NCI-H1105 (cell line): ENCODE results near the gene EMD.
"Not testable (repeated sequence)": the region's sequence is repeated elsewhere in the genome, so short reads cannot be mapped to it uniquely, and the experiment has no call there.

Source experiments
- DNase-seq: peaks from one replicate; lab custom pipeline; 2025; lab: John Stamatoyannopoulos, UW

Gene EMD

DNA sequence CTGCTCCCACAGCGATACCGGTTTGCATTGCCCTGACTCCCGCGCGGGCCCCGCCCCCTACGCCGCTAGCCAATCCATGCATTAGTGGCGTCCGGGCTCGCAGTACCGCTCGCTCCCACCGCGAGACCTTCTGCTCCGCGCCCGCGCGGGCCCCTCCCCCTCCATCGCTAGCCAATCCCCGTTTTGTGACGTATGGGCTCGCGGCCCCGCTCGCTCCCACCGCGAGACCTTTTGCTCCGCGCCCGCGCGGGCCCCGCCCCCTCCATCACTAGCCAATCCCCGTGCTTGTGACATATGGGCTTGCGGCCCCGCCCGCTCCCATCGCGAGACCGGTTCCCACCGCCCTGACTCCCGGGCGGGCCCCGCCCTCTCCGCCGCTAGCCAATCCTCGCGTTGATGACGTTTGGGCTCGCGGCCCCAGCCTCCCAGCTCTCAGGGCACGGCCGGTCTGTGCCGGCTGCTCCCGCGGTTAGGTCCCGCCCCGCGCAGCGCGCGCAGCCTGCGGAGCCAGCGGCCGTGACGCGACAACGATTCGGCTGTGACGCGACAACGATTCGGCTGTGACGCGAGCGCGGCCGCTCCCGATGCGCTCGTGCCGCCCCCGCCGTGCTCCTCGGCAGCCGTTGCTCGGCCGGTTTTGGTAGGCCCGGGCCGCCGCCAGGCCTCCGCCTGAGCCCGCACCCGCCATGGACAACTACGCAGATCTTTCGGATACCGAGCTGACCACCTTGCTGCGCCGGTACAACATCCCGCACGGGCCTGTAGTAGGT is at the start of gene EMD:
TSS of gene EMD (plus strand) at position 497 of the 770 bp plus-strand sequence. CDS start at position 687, 190 bp downstream.
- peak; percentile 100 for DNase-seq

DNA sequence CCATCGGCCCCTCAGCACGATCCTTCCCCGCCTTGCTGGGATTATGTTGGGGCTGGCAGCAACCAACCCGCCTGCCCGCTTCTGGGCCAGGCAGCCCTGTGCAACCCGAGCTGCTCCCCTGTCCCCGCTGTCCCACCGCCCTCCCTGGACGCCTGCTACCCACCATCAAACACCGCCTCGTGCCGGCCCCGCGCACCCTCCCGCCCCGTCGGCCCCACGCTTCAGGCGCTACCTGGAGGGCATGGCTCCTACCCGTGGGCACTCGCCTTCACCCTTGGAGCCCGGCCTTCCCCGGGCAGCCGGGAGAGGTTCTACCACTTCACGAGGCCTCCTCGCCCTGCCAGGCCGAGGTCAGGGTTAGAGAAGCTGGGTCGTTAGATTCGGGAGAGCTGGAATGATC is 46.5 kb upstream of the EMD start:
- no peak for DNase-seq

DNA sequence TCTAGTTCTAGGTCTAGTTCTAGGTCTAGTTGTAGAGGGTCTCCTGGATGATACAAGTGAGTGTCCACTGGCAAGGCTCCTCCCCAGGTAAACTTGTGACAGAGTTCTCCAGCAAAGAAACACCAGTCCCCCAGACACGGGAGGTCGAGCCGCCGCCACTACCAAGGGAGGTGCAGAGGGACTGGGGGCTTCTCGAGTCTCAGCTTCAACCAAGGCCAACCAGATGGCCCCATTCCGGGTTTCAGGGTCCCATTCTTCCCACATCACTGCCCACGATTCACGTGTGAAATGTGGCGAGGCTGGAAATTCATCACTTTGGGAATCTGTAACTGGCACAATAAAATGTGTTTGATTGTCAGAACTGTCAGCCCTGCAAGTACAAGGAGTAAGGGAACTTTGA is 46.0 kb upstream of the EMD start:
- no peak for DNase-seq

DNA sequence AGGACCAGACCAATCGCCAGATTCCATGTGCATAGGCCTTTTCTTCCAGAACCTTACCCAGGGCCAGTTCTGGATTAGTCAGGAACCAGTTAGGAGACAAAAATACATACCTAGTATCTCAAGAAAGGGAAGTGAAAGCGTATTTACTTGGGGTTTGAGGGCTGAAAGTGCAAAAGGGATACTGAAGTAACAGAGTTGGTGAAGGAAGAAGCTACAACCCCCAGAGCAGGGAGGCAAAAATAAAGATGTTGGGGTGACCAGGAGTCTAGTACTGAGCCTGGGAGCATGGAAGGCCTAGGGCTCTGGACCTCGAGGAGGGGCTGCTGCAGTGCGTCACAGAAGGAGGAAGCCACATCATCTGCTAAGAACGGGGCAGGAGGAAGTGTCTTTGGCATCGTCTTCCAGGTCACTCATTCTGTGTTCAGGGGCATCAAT is 45.2 kb upstream of the EMD start:
- DNase-seq: no peak

DNA sequence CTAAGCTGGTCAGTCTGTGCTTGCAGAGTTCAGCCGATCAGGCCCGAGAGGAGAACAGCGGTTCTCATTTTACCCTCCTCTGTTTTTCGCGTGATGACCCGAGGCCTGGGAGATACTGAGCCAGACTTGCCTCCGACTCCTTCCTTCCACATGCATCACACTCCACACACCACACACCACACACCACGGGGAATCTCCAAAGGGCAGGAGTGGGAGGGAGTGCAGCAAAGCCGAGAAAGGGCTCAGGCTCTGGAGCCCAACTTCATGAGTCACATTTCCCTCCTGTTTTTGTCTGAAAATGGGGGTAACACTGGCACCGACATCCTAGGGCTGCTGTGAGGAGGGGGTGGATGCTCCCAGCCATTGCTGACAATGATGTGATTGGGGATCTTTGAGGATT is 44.6 kb upstream of the EMD start:
- DNase-seq: no peak

DNA sequence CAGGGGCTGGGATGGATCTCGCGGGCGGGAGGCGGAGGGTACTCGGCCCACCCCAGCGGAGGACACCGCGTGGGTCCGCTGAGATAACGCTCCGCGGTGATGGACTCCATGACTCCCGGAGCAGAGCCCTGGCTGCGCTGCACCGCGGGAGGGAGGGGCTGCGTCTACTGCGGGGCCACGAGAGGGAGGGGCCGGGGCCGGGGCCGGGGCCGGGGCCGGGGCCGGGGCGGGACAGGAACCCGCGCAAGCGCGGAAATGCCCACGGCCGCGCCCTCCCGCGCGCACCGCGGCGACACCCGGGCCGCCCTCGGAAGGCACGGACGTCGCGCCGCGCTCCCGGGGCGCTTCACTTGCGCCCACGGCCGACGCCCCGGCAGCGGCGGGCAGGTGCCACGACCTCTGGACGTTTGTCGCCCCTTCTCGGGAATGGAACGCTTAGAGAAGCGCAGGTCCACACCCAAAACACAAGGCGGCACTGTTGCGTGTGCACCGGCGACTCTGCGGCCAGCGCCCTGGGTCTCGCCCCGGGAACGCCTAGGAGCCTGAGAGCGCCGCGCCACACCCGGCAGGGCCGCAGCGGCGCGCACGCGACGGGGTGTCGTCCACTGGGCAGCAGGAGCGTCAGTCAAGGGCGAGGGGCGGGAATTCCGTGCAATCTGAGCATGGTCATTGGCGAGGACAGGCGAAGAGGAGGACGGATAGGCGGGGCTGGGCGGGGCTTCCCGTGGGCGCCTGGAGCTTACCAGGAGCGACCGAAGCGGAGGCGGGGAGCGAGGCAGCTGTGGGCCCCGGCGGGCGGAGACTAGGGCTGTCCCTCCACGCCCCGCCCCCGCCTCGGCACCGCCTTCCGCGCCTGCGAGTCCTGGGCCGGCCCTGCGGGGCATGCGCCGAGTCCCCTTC is 37.4 kb upstream of the EMD start:
- DNase-seq: not testable (repeated sequence)

DNA sequence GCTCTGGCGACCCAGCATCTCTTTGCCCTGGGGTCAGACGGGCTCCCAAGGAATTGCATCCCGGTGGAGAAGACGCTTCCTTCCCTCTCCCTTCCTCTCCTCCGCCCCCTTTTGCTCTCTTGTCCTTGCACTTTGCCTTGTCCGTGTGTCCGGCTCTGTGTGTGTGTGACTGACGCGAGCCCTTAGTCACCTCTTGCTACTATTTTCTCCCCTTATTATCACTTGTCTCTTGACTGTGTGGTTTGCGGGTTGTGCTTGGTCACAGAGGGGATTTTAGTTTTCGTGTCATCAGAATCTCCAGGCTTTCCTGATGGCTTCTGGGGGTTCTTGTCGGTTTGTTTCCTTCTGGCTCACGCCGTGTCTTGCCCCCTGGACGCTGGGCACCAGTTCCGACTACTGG is 36.0 kb upstream of the EMD start:
- DNase-seq: not testable (repeated sequence)

DNA sequence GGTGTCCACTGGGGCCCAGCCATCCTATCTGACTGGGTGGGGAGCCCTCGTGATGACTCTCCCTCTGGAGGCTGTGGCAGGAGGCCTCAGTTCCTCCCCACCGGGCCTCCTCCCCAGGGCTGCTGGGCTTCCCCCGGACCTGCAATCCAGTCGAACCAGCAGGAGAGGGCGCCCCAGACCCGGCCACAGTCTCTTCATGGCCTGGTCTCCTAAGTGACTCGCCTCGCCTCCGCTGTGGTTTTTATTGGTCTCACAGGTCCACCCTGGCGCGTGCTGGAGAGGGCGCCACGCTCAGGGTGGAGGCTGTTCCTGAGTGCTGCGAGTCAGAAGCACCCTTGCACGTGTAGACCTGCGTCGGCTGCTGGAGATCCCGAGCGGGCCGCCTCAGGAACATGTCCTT is 35.5 kb upstream of the EMD start:
- DNase-seq: not testable (repeated sequence)

DNA sequence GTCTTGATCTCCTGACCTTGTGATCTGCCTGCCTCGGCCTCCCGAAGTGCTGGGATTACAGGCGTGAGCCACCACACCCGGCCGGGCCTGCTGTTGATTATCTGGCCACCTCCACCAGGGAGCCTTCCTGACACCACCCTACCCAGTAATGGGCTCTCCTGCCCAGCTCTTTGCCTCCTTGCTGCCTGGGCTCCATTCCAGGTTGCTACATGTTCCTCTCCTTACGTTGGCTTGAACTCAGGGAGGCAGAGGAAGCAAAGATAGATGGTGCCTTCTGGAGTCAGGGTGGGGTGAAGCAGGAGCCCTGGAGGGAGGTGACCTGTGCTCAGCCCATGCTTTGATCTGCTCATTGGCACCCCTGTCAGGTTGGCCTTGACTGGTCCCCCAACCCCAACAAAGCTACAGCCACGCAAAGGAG is 31.0 kb upstream of the EMD start:
- DNase-seq: no peak

DNA sequence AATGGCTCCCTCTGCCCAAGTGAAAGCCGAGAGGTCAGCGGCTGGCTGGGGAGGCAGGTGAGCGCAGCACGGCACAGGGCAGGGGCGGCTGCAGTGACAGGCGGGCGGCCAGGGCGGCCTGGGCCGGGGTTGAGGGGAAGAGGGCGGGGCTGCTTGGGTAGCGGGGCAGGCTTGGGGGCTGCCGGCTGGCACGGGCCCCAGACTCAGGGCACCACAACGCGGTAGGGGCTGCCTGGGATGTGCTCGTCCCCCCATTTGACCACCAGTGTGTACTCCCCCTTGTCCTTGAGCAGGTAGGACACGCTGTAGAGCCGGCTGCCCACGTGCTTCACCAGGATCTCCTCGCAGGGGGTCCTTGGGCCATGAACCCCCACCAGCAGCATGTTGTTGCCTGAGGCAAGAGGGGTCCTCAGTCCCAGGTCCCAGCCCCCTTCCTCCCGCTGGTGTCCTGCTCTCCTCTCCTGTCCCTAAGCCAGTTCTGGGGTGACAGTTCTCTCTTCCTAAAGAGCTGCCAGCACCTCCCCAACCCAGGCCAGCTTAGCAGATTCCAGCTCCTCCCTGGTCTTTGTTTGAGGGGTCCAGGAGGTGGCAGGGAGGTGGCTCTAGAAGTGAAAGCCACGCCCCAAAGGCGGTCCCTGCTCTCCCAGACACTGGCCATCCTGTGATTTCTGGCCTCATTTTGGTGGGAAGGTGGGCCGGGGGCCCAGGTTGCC is 30.3 kb upstream of the EMD start:
- no peak for DNase-seq

DNA sequence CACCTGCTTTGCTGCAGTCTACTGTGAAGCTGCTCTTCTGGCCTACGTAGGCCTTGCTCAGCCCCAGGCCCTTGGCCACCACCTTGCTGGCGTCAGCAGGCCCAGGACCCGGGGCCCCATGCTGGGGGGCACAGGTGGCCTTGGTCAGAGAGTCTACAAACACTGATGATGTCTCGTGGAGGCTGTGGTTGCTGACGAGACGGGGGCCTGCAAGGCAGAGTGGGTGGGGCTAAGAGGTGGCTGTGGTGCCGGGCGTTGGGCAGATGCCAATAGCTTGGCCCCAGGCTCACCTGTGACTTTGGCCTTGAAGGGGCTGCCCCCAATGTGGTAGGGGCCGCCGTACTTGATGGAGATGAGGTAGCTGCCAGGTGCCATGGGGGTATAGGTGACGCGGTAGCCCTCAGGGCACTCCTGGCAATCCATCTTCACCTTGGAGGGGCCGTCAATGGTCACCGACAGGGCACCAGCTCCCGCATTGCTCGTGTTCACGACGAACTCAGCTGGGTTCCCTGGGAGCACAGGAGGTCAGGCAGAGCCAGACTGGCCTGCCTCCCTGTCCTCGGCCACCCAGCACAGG is 29.6 kb upstream of the EMD start:
- no peak for DNase-seq

DNA sequence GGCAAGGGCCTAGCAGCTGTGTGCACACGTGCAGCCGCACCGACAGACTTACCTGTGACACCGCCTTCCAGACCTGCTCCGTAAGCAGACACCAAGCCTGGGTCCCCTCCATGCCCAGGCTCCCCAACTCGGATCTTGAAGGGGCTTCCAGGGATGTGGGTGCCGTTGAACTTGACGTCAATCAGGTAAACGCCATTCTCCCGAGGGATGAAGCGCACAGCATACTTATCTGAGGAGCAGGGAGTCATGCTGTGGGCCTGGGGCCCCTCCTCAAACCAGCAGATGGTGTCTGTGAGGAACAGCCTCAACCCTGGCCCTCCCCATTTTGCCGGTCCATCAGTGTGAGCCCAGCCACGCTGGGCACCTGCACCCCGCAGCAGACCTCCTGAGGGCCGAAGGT is 29.1 kb upstream of the EMD start:
- no peak for DNase-seq

DNA sequence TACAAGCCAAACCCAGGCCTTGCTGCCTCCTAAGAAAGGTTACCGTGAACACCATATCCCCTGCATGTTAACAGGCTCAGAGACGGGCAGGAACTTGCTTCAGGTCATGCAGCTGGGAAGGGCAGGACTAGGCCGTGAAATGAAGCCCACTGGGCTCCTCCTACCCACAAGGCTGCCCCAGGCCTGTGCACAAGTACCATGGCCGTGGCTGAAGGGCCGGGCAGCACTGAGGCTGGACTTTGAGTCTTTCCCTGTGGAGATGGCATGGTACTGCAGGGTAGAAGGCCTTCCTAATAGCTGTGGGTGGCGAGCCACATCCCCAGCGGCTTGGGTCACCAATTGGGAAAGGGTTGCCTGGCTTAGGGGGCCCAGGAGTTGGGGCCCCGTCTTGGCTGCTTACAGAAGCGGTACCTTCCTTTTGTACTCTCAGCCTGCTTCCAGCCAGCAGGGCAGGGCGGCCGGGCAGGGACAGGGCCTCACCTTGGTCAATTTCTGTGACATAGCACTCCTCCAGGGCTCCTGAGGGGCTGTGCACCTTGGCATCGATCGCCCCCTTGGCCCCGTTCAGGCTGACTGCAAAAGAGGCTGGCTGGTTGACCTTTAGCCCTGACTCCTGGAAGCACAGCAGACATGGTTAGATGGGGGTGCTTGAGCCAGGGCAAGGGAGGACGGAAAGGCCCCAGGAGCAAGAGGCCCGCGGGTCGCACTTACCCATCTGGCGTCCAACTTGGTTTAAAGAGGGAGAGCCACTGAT is 28.5 kb upstream of the EMD start:
- no peak for DNase-seq

DNA sequence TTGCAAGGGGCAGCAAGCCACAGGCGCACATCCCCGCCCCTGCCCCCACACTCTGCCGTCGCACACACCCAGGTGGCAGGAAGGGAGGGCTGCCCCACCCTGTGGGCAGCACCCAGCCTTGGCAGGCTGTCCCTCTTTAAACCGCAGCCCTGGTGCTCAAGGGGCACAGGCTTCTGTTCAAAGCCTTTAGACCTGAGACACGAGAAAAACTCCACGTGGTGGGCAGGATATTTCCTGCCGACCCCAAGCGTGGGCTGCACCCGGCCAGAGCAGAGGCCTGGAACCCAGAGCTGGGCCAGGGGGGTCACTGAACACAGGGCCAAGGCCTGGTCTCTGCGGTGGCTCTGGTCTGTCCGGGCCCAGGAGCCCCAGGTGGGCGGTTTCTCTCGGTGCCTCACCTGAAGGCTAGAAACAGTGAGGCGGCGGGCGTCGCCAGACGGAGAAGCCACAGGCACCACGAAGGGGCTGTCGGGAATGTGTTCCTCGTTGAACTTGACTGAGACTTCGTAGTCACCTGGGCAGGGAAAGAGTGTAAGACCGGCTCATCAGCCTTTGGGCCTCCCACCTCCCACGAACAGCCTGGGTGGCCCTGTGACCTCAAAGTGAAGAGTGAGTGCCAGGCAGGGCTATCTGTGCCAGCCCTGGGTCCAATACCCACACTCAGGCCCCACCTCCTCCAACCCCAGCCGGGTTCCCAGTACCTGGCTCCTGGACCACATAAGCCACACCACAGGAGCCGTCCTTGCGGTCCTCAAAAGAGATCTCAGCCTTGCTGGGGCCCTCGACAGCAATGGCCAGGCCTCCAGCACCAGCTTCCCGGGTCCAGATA is 27.7 kb upstream of the EMD start:
- DNase-seq: no peak

DNA sequence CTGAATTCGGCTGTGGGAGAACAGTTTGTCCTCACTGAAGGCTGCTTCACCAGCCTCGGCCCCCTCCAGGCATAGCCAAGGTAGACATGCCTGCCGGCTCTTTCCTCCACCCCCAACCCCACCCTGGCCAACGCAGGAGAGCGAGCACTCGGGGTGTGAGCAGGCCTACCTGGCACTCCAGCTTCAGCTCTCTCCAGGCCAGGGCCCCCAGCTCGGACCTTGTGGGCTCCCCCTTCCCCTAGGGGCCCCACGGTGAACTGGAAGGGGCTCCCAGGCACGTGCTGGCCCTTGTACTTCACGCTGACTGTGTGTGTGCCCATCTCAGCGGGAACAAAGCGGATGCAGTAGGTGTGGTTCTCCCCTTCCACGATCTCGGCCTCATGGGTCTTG is 27.1 kb upstream of the EMD start:
- no peak for DNase-seq

DNA sequence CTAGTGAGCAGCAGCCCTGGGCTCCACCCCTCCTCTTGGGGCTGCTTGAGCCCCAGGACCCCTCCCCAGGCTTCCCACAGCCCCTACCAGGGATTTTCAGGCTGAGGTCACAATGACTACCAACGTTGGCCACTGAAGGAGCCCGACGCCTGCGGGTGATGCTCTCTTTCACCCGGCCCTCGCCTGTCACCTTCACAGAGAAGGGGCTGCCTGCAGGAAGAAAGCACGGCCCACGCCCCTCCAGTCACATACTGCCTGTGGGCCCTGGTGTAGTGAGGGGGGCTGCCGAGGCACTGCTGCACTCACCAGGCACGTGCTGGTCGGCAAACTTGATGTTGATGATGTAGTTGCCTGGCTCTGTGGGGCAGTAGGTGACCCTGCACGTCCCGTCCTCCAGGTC is 26.6 kb upstream of the EMD start:
- no peak for DNase-seq

DNA sequence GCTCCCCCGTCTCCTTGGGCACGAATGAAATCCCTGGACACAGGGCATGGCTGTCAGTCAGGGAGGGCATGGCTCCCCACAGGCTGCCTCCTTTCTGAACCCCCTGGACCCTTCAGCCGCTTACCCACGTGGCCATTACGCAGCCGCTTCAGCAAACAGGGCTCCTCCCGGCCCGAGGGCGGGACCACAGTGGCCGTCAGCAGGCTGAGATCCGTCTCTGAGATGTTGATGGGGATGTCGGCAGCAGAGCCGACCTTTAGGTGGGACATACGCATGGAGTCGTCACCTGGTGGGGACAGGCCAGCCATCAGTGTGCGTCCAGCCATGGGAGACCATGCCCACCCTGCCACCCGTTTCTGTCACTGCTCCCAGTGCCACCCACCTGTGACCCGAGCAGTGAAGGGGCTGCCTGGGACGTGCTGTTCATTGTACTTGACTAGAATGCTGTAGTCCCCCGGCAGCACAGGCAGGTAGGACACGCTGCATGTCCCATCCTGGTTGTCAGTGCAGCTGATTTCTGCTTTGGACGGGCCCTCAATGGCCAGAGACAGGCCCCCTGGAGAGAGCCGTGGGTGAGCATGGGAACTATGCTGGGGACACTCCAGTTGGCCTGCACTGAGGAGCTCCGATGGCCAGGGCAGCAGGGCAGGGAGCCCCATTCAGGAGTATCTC is 25.8 kb upstream of the EMD start:
- no peak for DNase-seq

DNA sequence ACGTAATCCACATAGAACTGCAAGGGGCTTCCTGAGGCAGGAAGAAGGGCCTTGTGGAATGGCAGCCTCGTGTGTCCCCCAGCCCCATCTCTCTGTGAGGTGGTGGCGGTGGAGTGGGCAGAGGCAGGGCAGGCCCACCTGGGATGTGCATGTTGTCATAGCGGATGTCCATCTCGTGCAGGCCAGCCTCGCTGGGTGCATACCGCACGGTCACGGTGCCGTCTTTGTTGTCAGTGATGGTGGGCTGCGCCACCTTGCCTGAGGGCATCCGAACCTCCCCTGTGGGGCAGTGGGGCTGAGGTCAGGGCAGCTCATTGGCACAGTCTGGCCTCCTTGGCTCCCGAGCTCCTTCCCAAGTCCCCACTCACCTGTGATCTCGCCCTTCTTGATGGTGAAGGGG is 25.1 kb upstream of the EMD start:
- no peak for DNase-seq

DNA sequence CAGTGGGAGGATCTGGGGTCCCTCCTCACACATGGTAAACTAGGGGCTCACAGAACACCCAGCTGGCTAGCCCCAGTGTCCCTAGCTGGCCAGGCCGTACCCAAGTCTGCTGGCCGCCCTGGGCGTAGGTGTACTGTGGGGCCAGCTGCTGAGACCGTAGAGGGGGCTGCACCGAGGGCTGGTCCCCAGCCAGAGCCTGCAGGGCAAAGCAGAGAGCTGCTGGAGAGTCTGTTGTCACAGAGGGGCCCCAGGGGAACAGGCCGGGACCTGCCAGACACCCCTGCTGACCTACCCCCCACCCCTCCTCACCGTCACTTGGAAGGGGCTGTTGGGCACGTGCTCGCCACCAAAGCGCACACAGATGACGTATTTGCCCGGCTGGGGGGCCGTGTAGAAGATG is 24.6 kb upstream of the EMD start:
- no peak for DNase-seq
